HG03175 (cell line): Measurements from ENCODE around the gene PSPN.

ENCODE experiments used
- ATAC-seq: cut with Tn5 transposase; IDR thresholded peaks from one replicate; pipeline ENCODE4 v1.9.1; 2021; ENCODE audit warnings: mild to moderate bottlenecking, moderate library complexity; ENCODE audit not compliant: unreplicated experiment

The PSPN gene, protein sequence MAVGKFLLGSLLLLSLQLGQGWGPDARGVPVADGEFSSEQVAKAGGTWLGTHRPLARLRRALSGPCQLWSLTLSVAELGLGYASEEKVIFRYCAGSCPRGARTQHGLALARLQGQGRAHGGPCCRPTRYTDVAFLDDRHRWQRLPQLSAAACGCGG

DNA sequence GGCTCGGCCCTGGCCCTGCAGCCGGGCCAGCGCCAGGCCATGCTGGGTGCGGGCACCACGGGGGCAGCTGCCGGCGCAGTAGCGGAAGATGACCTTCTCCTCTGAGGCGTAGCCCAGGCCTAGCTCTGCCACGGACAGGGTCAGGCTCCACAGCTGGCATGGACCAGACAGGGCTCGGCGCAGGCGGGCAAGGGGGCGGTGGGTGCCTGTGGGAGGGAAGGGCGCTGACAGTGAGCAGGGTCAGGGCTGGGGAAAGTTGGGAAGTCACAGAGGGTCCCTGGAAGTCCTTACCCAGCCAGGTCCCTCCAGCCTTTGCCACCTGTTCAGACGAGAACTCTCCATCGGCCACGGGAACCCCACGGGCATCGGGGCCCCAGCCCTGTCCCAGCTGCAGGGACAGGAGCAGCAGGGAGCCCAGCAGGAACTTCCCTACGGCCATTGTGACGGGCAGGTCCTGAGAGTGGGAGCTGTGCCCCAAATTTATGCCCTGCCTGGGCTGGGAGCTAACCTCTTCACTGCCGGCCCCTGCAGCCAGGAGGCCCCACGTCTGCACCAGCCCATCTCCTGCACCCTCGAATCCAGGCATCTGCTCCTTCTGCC, at the start of gene PSPN:
PSPN (minus strand) TSS at position 523 of the 600 bp plus-strand sequence; CDS start at position 439, 84 bp downstream.
- no peak for ATAC-seq

DNA sequence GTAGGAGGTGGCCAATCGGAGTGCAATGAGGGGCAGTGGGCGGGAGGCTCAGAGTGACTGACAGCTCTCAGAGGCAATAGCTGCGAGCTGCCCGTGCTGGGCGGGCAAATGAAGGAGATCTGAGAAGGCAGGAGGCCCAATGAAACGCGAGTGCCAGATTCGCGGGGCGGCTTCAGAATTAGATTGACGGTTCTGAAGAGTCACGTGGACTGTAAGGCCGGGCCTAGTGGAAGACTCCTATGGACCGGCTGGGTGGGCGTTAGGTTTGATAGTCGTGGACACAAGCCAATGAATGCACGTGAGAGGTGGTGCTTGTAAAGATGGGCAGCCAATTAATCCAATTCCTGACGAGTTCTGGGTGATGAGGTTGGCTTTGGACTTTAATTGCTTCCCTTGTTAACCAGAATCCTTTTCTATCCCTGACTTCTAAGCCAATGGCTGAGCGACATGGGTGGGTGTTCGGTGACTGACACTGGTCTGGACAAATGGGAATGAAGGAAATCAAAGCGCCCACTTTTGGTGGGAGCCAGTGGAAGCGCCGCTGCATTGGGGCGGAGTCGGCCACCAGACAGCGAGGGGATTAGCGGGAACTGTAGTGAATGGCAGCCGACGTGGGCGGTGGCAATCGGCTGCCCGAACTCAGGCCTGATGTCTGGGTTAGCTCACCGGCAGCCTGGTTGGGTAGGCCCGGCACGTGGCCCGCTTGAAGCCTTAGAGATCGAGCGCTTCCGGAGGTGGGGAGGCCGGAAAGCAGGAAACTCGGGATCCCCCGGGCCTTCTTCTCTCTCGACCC, 49.4 kb upstream of the PSPN start:
- peak; percentile 84 for ATAC-seq

DNA sequence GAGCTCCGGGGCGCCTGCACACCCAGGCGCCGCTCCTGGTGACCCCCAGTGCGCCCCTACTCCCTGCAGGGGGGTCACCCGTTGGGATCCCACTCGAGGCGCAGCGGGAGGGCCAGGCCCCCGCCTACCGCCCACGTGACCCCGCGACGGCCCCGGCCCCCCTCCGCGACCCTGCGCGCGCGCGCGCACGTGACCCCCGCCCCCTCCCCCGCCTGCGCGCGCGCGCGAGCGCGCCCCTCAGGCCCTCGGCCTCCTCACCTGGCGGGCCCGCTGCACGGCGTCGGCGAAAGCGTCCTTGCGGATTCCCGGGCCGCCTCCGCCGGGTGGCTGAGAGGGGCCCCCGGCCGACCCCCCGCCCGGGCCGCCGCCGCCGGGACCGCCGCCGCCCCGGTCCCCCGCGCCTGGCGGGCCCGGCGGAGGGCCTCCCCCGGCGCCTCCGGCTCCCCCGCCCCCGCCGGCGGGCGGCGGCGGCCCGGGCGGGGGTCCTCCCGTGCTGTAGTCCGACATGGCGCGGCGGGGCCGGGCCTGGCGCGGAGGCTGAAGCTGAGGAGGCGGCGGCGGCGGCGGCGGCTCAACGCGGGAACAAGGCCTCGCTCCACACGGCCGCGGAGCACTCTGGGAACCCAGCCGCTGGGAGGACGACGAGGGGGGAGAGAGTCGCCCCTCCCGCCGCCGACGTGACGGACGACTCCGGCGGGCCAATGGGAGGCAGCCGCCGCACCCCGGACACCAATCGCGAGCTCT, 48.6 kb upstream of the PSPN start, which contains the start of gene KHSRP:
KHSRP (minus strand) TSS at position 617 of the 744 bp plus-strand sequence; CDS start at position 507, 110 bp downstream.
- no peak for ATAC-seq

DNA sequence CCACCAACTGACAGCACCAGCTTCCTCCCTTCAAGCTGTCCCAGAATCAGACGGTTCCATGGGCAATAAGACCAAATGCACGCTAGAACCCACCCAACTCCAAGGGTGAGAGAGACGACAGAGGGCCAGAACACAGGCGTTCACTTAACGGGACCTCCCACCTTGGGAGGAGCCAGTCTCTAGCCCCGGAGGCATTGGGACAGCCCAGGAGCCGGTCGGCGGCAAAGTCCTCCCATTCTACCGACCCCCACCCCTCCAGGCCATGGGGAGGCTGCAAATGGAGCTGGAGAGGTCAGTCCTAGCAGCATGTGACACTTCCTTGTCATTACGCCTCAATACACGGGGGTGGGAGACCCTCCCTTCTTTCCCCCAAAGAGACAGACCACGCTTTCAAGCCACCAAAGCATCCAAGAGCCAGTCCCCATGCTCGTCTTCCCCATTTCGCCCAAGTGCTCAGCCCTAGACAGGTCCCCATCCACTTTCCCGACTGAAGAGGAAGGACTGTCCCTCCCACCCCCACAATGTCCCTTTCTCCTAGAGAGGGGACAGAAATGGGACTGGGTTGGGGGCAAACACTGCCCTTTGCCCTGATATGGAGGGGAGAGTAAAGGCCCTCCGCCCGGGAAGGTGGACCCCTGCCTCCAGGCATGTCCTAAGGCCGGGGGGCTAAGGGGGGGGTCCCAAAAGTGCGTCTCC, 47.9 kb upstream of the PSPN start:
- ATAC-seq: no peak

DNA sequence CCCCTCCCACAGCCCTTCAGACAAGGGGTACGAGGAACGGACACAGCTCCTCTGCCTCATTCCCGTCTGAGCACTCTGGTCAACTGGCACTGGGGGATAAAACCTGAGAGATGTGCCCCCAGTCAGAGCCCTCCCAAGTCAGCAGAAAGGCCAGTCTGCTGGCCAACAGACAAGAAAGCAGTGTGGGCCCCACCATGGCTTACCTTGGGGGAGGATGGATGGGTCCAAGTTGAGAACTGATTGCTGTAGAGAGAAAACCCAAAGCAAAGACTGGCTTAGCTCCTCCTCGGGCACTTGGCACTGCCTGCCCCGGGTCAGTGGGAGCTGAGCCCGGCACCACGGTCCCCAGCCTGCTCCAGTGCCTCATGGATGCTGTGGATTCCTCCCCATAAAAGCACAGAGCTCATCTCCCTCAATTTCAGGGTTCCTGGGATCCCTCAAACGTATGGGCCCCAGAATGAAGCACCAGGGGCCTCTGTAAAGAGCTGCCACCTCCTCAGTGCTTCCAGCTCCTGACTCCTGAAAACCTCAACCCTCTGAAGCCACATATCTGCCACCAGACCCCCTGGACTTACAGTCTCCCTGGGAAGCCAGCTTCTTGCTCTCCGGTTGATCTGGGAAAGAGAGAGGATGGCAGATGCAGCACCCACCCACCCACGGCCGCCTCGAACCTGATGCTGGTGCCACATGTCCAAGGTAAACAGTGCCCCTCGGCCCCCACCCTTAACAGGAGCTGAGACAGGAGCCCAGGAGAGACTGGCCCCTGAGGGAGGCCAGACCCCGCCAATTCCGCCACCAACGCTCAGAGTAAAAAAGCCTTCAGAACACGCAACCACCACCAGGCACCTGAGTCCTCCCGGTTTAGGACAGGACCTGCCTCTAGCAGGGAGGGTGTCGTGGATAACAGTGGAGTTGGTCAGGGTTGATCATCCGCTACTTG, 45.6 kb upstream of the PSPN start:
- ATAC-seq: no peak

DNA sequence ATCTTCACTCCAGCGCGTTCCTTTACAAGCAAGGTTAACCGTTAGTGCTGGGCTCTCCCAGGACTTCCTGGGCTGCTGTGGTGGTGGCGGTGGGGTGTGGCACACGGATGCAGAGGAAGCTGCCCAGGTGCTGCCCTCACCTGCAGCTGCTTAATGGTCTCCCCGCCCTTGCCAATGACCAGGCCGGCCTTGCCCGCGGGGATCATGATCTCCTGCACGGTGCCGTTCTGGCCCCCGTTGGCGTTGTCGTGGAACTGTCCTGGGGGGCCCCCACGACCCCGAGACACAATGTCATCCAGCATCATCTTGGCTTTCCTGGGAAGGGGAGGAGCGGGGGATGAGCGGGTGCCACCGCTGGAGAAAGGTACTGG, 42.8 kb upstream of the PSPN start:
- no peak for ATAC-seq

DNA sequence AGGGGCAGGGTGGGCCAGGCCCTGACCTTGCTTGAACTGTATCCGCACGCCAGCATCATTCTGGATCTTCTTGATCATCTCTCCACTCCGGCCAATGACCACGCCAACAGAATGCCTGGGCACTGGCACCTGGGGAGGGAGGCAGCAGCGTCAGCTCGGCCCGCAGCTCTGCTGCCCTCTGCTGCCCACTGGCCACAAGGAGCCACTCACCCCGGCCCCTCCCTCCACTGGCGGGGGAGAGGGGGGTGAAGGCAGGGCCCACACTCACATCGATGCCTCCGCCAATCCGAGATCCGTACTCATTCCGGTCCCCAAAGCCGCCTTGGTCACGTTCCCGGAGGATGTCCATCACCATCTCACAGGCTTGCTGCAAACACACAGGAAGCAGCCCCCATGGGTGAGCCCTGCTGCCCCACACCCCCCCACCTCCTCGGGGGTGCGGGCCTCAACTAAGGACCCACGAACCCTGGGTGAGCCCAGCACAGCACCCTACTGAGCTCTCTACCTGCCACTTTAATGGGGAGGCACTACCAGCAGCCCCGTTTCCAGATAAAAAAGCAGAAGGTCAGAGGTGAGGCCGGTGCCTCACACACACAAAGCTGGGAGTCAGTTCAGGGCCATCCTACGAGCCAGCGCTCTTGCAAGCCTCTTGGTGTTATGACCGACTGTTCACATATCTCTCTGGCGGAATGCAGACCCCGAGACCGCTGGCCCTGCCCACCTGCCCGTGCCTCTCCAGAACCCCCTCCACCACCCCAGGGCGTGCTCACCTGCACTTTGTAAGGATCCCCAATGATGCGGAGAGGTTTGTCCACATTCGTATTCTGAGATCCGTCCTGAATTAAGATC, 42.2 kb upstream of the PSPN start:
- ATAC-seq: no peak

DNA sequence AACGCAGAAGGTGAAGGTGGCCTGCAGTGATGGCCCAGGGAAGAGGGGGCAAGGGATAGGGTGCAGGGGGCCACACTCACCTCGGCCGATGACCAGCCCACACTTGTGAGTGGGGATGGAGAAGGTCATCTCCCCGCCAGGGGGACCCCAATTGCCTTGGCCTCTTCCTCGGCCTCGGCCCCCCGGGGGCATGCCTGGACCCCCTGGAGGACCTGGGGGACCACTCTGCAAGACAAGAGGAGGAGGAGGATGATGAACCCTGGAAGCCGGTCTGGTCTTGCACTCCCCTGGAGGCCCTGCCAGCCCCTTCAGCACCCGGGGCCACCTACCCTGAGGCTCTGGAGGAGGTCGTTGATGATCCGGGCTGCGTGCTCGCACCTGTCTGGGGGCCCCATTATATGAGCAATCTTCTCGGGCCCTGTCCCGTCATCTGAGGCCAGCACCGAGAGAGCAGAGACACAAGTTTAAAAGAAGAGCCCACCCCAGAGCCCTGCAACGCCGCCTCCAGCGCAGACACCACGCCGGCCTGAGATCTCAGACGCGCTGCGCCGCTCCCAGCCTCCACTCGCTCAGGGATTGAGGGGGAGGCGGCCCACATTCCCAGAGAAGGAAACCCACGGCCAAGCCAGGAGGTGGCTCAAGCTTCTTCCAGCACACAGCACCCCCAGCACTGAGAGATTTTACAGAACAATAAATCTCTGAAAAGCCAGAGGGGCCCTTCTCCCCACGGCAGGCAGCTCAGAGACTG, 41.1 kb upstream of the PSPN start:
- ATAC-seq: no peak

DNA sequence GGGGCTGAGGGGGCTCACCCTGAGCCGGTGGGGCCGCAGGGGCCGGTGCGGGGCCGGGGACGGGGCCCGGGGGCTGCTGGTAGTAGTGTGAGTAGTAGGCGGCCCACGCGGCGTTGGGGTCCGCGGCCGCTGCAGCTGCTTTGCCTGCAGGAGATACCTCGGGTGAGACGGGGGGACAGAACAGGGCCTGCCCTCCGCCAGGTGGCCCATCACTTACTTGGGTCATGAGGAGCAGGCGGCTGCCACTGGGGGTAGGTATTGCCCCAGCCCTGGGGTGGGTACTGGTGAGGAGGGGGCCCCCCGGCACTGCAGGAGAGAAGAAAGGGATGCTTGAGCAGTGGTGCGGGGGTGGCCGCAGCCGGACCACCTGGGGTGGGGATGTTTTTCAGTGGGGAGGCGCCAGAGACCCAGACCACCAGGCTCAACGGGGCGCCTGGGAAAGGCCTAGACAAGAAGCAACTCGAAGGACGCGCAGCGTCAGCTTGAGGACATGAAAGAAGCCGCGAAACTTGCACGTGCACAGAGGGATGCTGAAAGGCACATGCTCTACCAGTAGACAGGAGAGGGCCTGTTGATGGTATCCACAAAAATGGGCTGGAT, 40.0 kb upstream of the PSPN start:
- ATAC-seq: no peak

DNA sequence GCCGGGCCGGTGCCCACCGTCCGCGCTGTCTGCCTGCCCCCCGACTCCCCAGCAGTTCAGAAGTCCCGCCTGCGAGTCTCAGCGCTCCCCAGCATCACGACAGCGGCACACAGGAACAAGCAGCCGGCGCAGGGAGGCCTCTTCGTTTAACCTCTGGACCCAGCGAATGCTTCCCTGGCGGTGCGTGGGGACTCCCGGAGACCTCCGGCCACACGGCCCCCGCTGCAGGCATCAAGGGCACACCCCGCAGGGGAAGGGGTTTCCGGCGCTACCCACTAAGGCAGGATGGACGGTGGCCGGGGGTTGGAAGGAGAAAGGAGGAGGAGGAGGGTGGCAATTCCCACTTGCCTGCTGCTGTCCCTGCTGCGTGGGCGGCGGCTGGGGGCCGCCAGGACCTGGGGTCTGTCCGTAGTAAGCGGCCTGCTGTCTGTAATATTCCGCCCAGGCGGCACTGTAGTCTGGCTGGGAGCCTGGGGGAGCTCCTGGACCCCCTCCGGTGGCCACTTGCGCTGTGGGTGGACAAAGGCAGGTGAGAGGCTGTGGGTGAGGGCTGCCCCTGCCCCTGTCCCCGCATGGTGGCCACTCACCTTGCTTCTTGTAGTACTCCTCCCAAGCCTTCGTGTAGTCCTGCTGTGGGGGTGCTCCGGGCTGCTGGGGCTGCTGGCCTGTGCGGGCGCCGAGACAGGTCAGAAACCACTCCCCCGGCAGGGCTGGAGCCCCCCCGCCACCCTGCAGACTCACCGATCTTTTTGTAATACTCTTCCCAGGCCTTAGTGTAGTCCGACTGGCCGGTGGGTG, 39.3 kb upstream of the PSPN start:
- no peak for ATAC-seq

DNA sequence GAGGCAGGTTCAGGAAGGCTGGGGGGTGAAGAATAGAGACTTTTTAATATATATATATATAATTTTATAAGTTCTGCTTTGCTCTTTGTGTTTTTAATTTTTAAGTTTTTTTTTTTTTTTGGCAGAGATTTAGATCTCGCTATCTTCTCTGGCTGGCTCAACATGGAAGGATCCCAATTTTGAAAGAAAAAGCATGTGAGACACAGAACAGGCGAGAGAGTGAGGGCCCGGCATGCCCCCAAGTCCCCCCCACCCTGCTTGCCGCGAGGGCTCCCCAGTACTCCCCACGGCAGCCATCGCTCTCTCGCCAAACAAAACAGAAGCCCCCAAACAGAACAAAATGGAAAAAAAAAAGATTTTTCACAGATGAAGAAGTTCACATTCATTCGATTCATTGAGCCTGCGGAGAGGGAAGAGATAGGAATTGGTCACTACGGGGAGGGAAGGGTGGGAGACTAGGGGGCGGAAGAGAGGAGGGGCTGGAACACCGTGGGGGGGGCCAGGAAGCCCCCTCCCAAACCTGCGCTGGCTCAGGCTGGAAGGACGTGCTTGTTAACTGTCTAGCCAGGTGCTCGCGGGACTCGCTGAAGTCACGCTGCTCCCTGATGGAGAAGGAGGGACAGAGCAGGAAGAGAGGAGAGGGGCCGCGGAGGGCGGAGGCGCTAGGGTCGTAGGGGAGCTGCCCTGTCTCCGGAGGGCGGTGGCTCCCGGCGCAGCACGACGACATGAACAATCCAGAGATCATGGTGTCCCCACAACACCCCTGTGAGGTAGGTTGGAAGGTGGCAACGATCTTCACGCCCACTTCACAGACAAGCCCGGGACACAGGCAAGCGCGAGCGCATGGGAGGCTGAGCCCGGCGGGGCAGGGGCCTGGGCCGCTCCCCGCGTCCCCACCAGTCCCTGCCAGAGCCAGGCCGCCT, 38.2 kb upstream of the PSPN start:
- no peak for ATAC-seq

DNA sequence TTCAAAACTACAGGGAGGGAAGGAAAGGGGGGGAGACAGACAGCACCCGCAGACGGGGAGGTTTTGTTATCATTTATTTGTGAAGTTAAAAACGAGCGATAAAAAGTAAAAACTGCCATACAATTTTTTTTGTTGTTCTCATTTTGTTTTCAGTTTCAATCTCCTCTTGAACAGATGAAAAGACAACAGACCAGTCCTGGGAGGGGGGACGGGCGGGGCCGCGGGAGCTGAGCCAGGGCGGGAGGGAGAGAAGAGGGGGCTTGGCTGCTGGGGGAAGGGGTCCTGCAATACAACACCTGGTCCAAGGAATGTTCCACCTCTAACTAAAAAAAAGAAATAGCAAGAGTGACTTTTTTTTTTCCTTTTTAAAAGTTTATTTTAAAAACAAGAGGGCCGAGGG, 37.6 kb upstream of the PSPN start:
- ATAC-seq: no peak

DNA sequence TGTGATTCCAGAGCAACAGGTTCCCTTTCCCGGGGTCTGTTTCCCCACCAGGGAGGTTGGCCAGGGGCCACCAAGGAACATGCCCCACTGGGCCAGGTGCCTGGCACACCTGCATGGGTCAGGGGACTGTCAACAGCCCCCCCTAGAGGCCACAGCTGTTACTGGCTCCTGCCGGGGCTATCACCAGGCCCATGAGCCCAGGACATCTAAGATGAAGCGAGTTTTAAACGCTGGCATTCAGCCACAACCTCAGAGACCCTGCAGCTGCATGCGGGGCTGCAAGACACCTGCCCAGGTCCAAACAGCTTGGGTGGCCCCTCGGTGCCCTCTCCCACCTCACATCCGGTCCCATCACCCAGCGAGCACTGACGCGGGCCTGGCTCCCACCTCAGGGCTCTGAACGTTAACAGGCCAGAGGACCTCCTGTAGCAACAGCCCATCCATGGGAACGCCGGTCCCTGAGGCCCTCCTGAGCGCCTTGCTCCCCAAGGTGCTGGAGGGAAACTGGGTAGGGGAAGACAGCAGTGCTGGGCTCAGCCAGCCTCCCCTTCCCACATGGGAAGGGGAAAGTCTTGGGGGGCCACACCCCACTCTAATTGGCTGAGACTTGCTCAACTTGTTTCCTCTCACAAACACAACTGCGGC, 36.8 kb upstream of the PSPN start:
- no peak for ATAC-seq

DNA sequence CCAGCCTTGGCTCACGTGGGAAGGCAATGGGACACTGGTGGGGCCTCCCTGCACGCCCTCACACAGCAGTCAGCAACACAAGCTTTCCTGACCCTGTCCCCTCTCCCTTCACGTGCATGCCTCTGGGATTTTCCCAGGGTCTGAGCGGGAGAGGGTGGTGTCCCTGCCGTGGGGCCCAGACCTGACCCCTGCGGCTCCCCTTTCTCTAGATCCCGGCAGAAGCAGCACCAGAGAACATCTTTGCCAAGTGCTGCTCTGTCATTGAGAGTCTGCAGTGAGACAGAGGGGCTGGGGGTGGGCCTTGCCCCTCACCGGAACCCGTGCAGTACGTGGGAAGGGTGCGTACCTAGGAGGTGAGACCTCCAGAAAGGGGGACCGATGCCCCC, 36.3 kb upstream of the PSPN start:
- ATAC-seq: no peak

DNA sequence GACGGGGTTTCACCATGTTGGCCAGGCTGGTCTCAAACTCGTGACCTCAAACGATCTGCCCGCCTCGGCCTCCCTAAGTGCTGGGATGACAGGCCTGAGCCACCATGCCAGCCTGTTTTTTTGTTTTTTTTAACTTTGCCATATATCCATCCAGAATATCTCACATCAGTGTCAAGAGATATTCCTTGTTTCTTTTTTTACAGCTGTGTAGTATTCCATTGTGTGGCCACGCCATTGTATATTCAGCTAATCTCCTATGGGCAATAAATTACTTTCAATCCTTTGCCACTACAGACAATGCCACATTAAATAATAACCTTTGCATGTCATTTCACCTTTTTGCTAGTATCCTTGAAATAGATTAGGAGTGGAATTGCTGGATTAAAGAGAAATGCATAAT, 33.6 kb upstream of the PSPN start:
- no peak for ATAC-seq
